AG09319 (cell line): ENCODE results near the gene STK24.

Experiments used
- DNase-seq: peaks from one replicate; pipeline ENCODE4 v3.0.0-alpha.2; 2010; ENCODE audit warnings: low read depth; ENCODE audit errors: extremely low read depth
- CTCF ChIP-seq: IDR thresholded peaks from 2 replicates; pipeline ENCODE4 v1.5.1; 2011; ENCODE audit warnings: low read depth, mild to moderate bottlenecking, inconsistent platforms, low read length, moderate library complexity

The STK24 gene

GRCh38 chr13:98529171-98529570, 47.7 kb downstream of the STK24 start:
- TF ChIP-seq CTCF, result no peak

GRCh38 chr13:98528663-98529064, 48.2 kb downstream of the STK24 start:
- TF ChIP-seq CTCF, result no peak

More at GRCh38 chr13:98529171-98529570, 47.7 kb downstream of the STK24 start:
- DNase-seq, result no peak

GRCh38 chr13:98527526-98527925, 49.4 kb downstream of the STK24 start:
- no peak for TF ChIP-seq CTCF
- no peak for DNase-seq

More at GRCh38 chr13:98528663-98529064, 48.2 kb downstream of the STK24 start:
- no peak for DNase-seq

GRCh38 chr13:98526182-98526512, 50.8 kb downstream of the STK24 start:
- no peak for DNase-seq
- no peak for TF ChIP-seq CTCF

- DNase-seq, result no peak
- no peak for TF ChIP-seq CTCF
These were observed 51.3 kb downstream of the STK24 start for GRCh38 chr13:98525456-98526181.

- DNase-seq, result no peak
- no peak for TF ChIP-seq CTCF
These were observed 52.1 kb downstream of the STK24 start for GRCh38 chr13:98524793-98525192.

- no peak for TF ChIP-seq CTCF
- no peak for DNase-seq
These were observed 52.5 kb downstream of the STK24 start for GRCh38 chr13:98524391-98524790.
